Measurements from ENCODE around the gene AHCYL2. TPM values are rescaled to one million over a fixed set of nuclear protein-coding genes. Genes with fewer than 3 reads are reported as not detected.

AHCYL2 gene
- total and polyA plus RNA-seq, 9 donors = 8.7 to 25.8 (median 17.2) TPM

DNA sequence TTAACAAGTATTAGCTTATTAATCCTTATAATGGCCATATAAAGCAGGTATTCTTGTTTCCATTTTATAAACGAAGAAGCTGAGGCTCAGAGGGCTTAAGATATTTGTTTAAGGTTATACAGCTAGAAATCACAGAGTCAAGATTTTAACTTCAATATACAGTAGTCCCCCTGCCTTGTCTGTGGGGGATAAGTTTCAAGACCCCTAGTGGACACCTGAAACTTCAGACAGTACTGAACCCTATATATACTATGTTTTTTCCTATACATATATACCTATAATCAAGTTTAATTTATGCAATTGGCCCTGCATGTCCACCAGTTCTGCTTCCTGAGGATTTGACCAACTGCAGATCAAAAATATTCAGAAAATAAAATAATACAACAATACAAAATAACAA is 165.0 kb downstream of the AHCYL2 start:
- H3K27me3 ChIP-seq = no peaks in the 10 kb centered on the region
- H3K9me3 ChIP-seq = no peaks in the 10 kb centered on the region
- H3K27ac ChIP-seq = no peak overlapping the region
- no peak for TF ChIP-seq POLR2A (IDR thresholded peaks at IDR 0.05)
- no peak for TF ChIP-seq EP300 (IDR thresholded peaks at IDR 0.05)
- TF ChIP-seq, protein P1, sequence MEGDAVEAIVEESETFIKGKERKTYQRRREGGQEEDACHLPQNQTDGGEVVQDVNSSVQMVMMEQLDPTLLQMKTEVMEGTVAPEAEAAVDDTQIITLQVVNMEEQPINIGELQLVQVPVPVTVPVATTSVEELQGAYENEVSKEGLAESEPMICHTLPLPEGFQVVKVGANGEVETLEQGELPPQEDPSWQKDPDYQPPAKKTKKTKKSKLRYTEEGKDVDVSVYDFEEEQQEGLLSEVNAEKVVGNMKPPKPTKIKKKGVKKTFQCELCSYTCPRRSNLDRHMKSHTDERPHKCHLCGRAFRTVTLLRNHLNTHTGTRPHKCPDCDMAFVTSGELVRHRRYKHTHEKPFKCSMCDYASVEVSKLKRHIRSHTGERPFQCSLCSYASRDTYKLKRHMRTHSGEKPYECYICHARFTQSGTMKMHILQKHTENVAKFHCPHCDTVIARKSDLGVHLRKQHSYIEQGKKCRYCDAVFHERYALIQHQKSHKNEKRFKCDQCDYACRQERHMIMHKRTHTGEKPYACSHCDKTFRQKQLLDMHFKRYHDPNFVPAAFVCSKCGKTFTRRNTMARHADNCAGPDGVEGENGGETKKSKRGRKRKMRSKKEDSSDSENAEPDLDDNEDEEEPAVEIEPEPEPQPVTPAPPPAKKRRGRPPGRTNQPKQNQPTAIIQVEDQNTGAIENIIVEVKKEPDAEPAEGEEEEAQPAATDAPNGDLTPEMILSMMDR (IDR thresholded peaks at IDR 0.05) = no peak
- intact Hi-C loops (cut with DNase I) = no loop called here
- DNase-seq = no peak
- no peak overlapping the region for H3K4me3 ChIP-seq
- no peaks in the 10 kb centered on the region for H3K36me3 ChIP-seq
- WGBS, 3 donors = 72 to 86% (median 83%) methylated on average over 1 of the region's 1 CpG
- no peaks in the 10 kb centered on the region for H3K4me1 ChIP-seq (ENCODE audit: insufficient read depth)

DNA sequence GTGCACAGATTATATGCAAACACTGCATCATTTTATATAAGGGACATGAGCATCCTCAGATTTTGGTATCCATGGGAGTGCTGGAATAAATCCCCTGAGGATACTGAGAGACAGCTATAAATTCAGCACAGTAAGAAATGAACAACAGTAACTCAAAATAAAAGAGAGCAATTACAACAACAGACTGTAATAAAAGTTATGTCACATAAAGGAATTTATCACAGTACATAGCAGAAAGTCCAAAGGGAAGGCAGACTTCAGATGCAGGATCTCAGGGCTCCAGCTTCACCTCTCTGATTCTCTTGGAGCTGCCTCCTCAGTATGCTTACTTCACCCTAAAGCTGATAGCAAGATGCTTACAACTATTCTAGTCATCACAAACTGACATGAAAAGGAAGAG is 165.5 kb downstream of the AHCYL2 start:
- Histone ChIP-seq H3K4me1 (ENCODE audit: insufficient read depth) (no peaks in the 10 kb centered on the region), H3K9me3 (no peaks in the 10 kb centered on the region), H3K27ac (no peak overlapping the region), H3K36me3 (no peaks in the 10 kb centered on the region), H3K4me3 (no peak overlapping the region), H3K27me3 (no peaks in the 10 kb centered on the region)
- TF ChIP-seq POLR2A (IDR thresholded peaks at IDR 0.05) = no peak
- TF ChIP-seq EP300 (IDR thresholded peaks at IDR 0.05) = no peak
- TF ChIP-seq, protein P1 (IDR thresholded peaks at IDR 0.05) = no peak
- intact Hi-C loops (cut with DNase I) = no loop called here
- no peak for DNase-seq

DNA sequence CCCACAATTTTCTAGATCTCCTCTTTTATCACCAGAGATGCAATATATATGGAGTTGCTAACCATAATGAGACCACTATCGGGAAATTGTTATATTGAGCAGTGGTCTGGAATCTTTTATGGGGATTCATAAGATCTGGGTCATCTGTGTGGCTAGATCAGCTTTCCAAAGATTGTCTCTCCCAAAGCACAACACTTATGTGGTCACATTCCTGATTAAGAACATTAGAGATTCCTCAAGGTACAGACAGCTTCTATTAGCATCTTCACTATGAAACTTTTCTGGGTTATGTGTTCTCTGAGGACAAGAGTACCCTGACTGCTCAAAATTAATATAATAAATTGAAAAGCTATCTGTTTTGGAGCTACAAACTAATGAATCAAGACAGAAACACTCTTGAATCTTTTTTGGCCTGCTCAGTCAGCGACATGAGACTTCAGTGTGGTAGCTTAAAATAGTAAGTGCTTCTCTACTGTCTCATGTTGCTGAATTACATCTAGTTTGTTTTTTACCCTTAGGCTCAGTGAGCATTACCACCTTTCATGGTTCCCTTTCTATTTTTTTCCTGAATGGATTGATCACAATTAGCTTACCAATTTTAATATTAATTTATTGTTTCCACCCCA is 166.8 kb downstream of the AHCYL2 start:
- Histone ChIP-seq H3K9me3 (no peaks in the 10 kb centered on the region), H3K4me1 (ENCODE audit: insufficient read depth) (no peaks in the 10 kb centered on the region), H3K27me3 (no peaks in the 10 kb centered on the region), H3K36me3 (no peaks in the 10 kb centered on the region), H3K27ac (no peak overlapping the region), H3K4me3 (no peak overlapping the region)
- intact Hi-C loops (cut with DNase I) = no loop called here
- DNase-seq = no peak
- no peak for TF ChIP-seq EP300 (IDR thresholded peaks at IDR 0.05)
- no peak for TF ChIP-seq POLR2A (IDR thresholded peaks at IDR 0.05)
- TF ChIP-seq, protein P1 (IDR thresholded peaks at IDR 0.05) = no peak
- 87 to 93% (median 92%) methylated on average over 2 of the region's 2 CpGs for WGBS, 3 donors

DNA sequence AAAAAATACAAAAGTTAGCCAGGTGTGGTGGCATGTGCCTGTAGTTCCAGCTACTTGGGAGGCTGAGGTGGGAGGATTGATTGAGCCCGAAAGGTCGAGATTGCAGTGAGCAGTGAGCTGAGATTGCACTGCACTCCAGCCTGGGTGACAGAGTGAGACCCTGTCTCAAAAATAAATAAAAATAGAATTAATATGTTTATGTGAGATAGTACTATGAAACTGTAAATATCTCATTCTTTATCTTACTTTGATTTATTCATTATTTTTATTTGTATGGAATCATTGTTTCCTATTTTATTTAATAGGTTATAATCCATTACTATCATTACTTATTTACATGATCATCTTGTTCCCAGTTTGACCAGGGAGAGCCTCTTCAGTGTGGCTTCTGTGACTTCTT is 168.4 kb downstream of the AHCYL2 start:
- no peak for DNase-seq
- Histone ChIP-seq H3K27ac (no peak overlapping the region), H3K27me3 (no peaks in the 10 kb centered on the region), H3K4me3 (no peak overlapping the region), H3K36me3 (no peaks in the 10 kb centered on the region), H3K9me3 (no peaks in the 10 kb centered on the region), H3K4me1 (ENCODE audit: insufficient read depth) (no peaks in the 10 kb centered on the region)
- TF ChIP-seq EP300 (IDR thresholded peaks at IDR 0.05) = no peak
- TF ChIP-seq, protein P1 (IDR thresholded peaks at IDR 0.05) = no peak
- no peak for TF ChIP-seq POLR2A (IDR thresholded peaks at IDR 0.05)
- intact Hi-C loops (cut with DNase I) = no loop called here
- 97 to 99% (median 97%) methylated on average over 2 of the region's 2 CpGs for WGBS, 3 donors

Measured in ovary (tissue), 9 donors.